GM06990 (cell line): Measurements from ENCODE around the gene ADGRA3.
A peak's percentile ranks its signal among the peaks of the same experiment; 100 is the strongest.

Experiments
- DNase-seq: peaks from one replicate; pipeline ENCODE4 v3.0.0-alpha.2; 2011; ENCODE audit not compliant: insufficient read length; ENCODE audit errors: extremely low read depth
- H3K27me3 ChIP-seq: replicated peaks from 2 replicates; pipeline ENCODE4 v1.6.0; 2011; ENCODE audit warnings: low read length; ENCODE audit not compliant: control insufficient read depth, insufficient read depth
- H3K36me3 ChIP-seq: 2 replicates; pipeline ENCODE4 v1.5.1; 2011; ENCODE audit warnings: low read length; ENCODE audit not compliant: control insufficient read depth, insufficient read depth
- H3K4me3 ChIP-seq: replicated peaks from 2 replicates; pipeline ENCODE4 v1.5.1; 2011; ENCODE audit warnings: low read depth, mild to moderate bottlenecking, control low read depth, low read length
- CTCF ChIP-seq: IDR thresholded peaks from 2 replicates; pipeline ENCODE4 v1.5.1; 2011; ENCODE audit warnings: low read length, control low read depth, mild to moderate bottlenecking, inconsistent platforms; ENCODE audit not compliant: insufficient read depth, poor library complexity, severe bottlenecking

The ADGRA3 gene

GRCh38 chr4:22471999-22472461, 43.8 kb downstream of the ADGRA3 start:
- no peaks in the 10 kb centered on the region for H3K27me3 ChIP-seq
- H3K4me3 ChIP-seq: no peak overlapping the region
- TF ChIP-seq CTCF: no peak
- DNase-seq: no peak
- H3K36me3 ChIP-seq: no peaks in the 10 kb centered on the region

- TF ChIP-seq CTCF: no peak
- Histone ChIP-seq H3K4me3 (no peak overlapping the region), H3K27me3 (no peaks in the 10 kb centered on the region), H3K36me3 (no peaks in the 10 kb centered on the region)
- DNase-seq: no peak
Observed at GRCh38 chr4:22471419-22471818, 44.4 kb downstream of the ADGRA3 start.

- no peak overlapping the region for H3K4me3 ChIP-seq
- no peak for TF ChIP-seq CTCF
- no peaks in the 10 kb centered on the region for H3K36me3 ChIP-seq
- no peak for DNase-seq
- H3K27me3 ChIP-seq: no peaks in the 10 kb centered on the region
Observed at GRCh38 chr4:22466581-22466980, 49.3 kb downstream of the ADGRA3 start.

- Histone ChIP-seq H3K4me3 (no peak overlapping the region), H3K36me3 (no peaks in the 10 kb centered on the region), H3K27me3 (no peaks in the 10 kb centered on the region)
- no peak for DNase-seq
- TF ChIP-seq CTCF: no peak
Observed at GRCh38 chr4:22465996-22466395, 49.9 kb downstream of the ADGRA3 start.

DNA sequence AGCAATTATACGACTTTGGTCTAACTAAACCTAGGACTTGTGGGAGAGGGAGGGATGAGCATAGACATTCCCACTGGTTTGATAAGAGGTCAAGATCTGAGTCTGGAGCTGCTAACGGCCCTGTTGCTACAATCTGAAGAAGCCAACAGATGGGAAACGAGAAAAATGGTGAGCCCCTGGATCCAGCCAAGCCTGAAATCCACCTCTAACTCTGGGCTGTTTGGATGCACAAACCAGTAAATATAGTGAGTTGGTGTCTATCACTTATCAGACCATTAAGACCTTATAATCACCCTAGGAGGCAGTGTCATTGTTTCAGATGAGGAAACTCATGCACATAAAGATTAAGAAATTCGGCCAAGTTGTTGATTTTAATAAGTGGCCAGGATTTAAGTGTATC, 50.5 kb downstream of the ADGRA3 start:
- no peak for TF ChIP-seq CTCF
- no peak for DNase-seq
- Histone ChIP-seq H3K27me3 (no peaks in the 10 kb centered on the region), H3K4me3 (no peak overlapping the region), H3K36me3 (no peaks in the 10 kb centered on the region)

GRCh38 chr4:22463179-22463578, 52.7 kb downstream of the ADGRA3 start:
- no peaks in the 10 kb centered on the region for H3K27me3 ChIP-seq
- peak; percentile 16 for TF ChIP-seq CTCF
- H3K4me3 ChIP-seq: no peak overlapping the region
- DNase-seq: no peak
- H3K36me3 ChIP-seq: no peaks in the 10 kb centered on the region
